ENCODE results near the gene MVP.
"Not testable (repeated sequence)": the region's sequence is repeated elsewhere in the genome, so short reads cannot be mapped to it uniquely, and the experiment has no call there.

The MVP gene

GRCh38 chr16:29877266-29877961, 57.2 kb downstream of the MVP start:
- peak; percentile 80 for DNase-seq (ENCODE audit: low spot score)
- peak overlapping the region; percentile 6; the same call in 1 of the 2 replicates for H3K27ac ChIP-seq
- no peak for TF ChIP-seq CTCF (conservative IDR thresholded peaks at IDR 0.05; ENCODE audit: low read depth)
- POLR2A ChIA-PET (ENCODE audit: low non-redundant PET): no interaction called here
- CTCF ChIA-PET: no interaction called here

GRCh38 chr16:29878172-29878571, 57.9 kb downstream of the MVP start:
- CTCF ChIA-PET: no interaction called here
- TF ChIP-seq CTCF (conservative IDR thresholded peaks at IDR 0.05; ENCODE audit: low read depth): no peak
- POLR2A ChIA-PET (ENCODE audit: low non-redundant PET): no interaction called here
- peak overlapping the region; percentile 6; the same call in 1 of the 2 replicates for H3K27ac ChIP-seq
- DNase-seq (ENCODE audit: low spot score): no peak

GRCh38 chr16:29881050-29881449, 60.8 kb downstream of the MVP start:
- H3K27ac ChIP-seq: no peak overlapping the region
- no peak for TF ChIP-seq CTCF (conservative IDR thresholded peaks at IDR 0.05; ENCODE audit: low read depth)
- CTCF ChIA-PET: interaction anchor here (0.7 kb wide), 1 partner anchor 32 kb away, joined by 3 read pairs; no protein-coding TSS in a partner anchor
- POLR2A ChIA-PET (ENCODE audit: low non-redundant PET): interaction anchor here (0.6 kb wide), 1 partner anchor 73 kb away, joined by 3 read pairs; no protein-coding TSS in a partner anchor
- DNase-seq (ENCODE audit: low spot score): no peak

- no peak for DNase-seq (ENCODE audit: low spot score)
- POLR2A ChIA-PET (ENCODE audit: low non-redundant PET): no interaction called here
- CTCF ChIA-PET: no interaction called here
- TF ChIP-seq CTCF (conservative IDR thresholded peaks at IDR 0.05; ENCODE audit: low read depth): no peak
- no peak overlapping the region for H3K27ac ChIP-seq
These were observed 63.7 kb downstream of the MVP start for GRCh38 chr16:29883987-29884386.

- POLR2A ChIA-PET (ENCODE audit: low non-redundant PET); DNase-seq (ENCODE audit: low spot score); CTCF ChIA-PET; H3K27ac ChIP-seq: not testable (repeated sequence)
These were observed 69.1 kb downstream of the MVP start for GRCh38 chr16:29889372-29889771.

GRCh38 chr16:29891525-29892457, 71.5 kb downstream of the MVP start:
- peak overlapping the region; percentile 34; the same call in 1 of the 2 replicates for H3K27ac ChIP-seq
- DNase-seq (ENCODE audit: low spot score): no peak
- POLR2A ChIA-PET (ENCODE audit: low non-redundant PET): no interaction called here
- TF ChIP-seq CTCF (conservative IDR thresholded peaks at IDR 0.05; ENCODE audit: low read depth): no peak
- CTCF ChIA-PET: no interaction called here

- ChIA-PET POLR2A (ENCODE audit: low non-redundant PET) (no interaction called here), CTCF (no interaction called here)
- peak overlapping the region; percentile 34; the same call in 1 of the 2 replicates for H3K27ac ChIP-seq
- DNase-seq (ENCODE audit: low spot score): no peak
- no peak for TF ChIP-seq CTCF (conservative IDR thresholded peaks at IDR 0.05; ENCODE audit: low read depth)
These were observed 72.2 kb downstream of the MVP start for GRCh38 chr16:29892458-29892813.
